Measurements from ENCODE around the gene PTGES2.
"Not testable (repeated sequence)": the region's sequence is repeated elsewhere in the genome, so short reads cannot be mapped to it uniquely, and the experiment has no call there.

PTGES2 gene

GRCh38 chr9:128114326-128115186 is 13.0 kb downstream of the PTGES2 start:
- no peak for DNase-seq (ENCODE audit: low spot score)
- TF ChIP-seq CTCF (IDR thresholded peaks at IDR 0.05; ENCODE audit: extremely low read depth, missing control alignments) = no peak

DNA sequence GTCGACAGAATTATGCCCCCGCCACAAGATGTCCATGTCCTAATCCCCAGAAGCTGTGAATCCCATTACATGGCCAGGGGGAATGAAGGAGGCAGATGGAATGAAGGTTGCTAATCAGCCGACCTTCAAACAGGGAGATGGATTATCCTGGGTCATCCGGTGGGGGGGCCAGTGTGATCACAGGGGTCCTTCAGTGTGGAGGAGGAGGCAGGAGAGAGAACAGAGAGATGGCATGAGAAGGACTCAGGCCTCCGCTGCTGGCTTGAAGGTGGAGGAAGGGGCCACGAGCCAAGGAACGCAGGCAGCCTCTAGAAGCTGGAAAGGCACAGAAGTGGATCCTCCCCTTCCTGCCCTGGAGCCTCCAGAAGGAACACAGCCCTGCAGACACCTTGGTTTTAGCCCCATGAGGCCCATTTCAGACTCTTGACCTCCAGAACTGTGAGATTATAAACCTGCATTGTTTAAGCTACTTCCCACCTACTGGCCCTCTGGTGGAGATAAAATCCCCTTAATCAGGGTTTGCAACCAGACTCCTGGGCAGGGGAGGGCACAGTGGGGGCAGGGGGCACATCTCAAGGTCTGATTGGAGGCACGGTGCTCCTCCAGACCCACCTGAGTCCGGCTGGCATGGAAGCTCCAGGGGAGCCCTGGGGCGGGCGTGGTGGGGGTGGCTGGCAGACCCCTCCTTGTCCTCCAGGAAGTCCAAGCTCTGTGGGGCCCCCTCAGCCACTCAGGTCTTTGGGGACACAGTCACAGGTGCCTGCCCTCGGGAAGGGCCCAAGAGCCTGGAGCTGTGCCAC is 13.8 kb downstream of the PTGES2 start:
- no peak for TF ChIP-seq CTCF (IDR thresholded peaks at IDR 0.05; ENCODE audit: extremely low read depth, missing control alignments)
- DNase-seq (ENCODE audit: low spot score) = no peak

- not testable (repeated sequence) for DNase-seq (ENCODE audit: low spot score)
Observed at GRCh38 chr9:128111726-128112125, 15.8 kb downstream of the PTGES2 start.

- no peak for DNase-seq (ENCODE audit: low spot score)
Observed at GRCh38 chr9:128109050-128109709, 18.3 kb downstream of the PTGES2 start.

DNA sequence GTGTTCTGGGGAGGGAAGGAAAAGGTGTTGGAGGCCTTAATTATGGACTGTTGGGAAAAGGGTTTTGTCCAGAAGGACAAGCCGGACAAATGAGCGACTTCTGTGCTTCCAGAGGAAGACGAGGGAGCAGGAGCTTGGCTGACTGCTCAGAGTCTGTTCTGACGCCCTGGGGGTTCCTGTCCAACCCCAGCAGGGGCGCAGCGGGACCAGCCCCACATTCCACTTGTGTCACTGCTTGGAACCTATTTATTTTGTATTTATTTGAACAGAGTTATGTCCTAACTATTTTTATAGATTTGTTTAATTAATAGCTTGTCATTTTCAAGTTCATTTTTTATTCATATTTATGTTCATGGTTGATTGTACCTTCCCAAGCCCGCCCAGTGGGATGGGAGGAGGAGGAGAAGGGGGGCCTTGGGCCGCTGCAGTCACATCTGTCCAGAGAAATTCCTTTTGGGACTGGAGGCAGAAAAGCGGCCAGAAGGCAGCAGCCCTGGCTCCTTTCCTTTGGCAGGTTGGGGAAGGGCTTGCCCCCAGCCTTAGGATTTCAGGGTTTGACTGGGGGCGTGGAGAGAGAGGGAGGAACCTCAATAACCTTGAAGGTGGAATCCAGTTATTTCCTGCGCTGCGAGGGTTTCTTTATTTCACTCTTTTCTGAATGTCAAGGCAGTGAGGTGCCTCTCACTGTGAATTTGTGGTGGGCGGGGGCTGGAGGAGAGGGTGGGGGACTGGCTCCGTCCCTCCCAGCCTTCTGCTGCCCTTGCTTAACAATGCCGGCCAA is 19.1 kb downstream of the PTGES2 start:
- DNase-seq (ENCODE audit: low spot score) = no peak
- no peak for TF ChIP-seq CTCF (IDR thresholded peaks at IDR 0.05; ENCODE audit: extremely low read depth, missing control alignments)

More at GRCh38 chr9:128109050-128109709, 18.3 kb downstream of the PTGES2 start:
- no peak for TF ChIP-seq CTCF (IDR thresholded peaks at IDR 0.05; ENCODE audit: extremely low read depth, missing control alignments)

DNA sequence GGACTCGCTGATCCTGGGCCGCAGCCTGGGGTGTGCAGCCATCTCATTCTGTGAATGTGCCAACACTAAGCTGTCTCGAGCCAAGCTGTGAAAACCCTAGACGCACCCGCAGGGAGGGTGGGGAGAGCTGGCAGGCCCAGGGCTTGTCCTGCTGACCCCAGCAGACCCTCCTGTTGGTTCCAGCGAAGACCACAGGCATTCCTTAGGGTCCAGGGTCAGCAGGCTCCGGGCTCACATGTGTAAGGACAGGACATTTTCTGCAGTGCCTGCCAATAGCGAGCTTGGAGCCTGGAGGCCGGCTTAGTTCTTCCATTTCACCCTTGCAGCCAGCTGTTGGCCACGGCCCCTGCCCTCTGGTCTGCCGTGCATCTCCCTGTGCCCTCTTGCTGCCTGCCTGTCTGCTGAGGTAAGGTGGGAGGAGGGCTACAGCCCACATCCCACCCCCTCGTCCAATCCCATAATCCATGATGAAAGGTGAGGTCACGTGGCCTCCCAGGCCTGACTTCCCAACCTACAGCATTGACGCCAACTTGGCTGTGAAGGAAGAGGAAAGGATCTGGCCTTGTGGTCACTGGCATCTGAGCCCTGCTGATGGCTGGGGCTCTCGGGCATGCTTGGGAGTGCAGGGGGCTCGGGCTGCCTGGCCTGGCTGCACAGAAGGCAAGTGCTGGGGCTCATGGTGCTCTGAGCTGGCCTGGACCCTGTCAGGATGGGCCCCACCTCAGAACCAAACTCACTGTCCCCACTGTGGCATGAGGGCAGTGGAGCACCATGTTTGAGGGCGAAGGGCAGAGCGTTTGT is 19.9 kb downstream of the PTGES2 start:
- DNase-seq (ENCODE audit: low spot score) = no peak
- no peak for TF ChIP-seq CTCF (IDR thresholded peaks at IDR 0.05; ENCODE audit: extremely low read depth, missing control alignments)
